K562 (cell line): ENCODE measurements around the gene TFB2M. TPM values are rescaled to one million over a fixed set of nuclear protein-coding genes. Genes with fewer than 3 reads are reported as not detected.

Experiments used
- ATAC-seq: fragments of 200-7000 bp; cut with Tn5 transposase; 3 replicates; pipeline ENCODE4 v1.9.1; 2020; ENCODE audit warnings: moderate library complexity
- BruUV-seq: library from RNA; stranded (reverse); fragments of 400-500 nt; replicated peaks from 2 replicates; lab custom pipeline; 2021; lab: Mats Ljungman, UMichigan
- CTCF ChIA-PET: fragments of 300-600 bp; formaldehyde crosslinking; extraction: SDS; loops from one replicate; lab custom pipeline; 2021; ENCODE audit warnings: low intra/inter-chr PET ratio; lab: Yijun Ruan, JAX
- POLR2A ChIA-PET: fragments of 300-600, 350-650 bp; sonication (Branson Sonifier 250); formaldehyde crosslinking; extraction: SDS; loops from one replicate; lab custom pipeline; 2021; ENCODE audit warnings: antibody characterized with exemption, inconsistent platforms; lab: Yijun Ruan, JAX
- DNase-seq, 4 experiments: peaks; one replicate each; pipeline versions ENCODE4 v3.0.0 to v3.0.0-alpha.2; 2011 to 2018; ENCODE audit warnings: low spot score in 3 of 4, mixed read lengths in 3 of 4; ENCODE audit errors: extremely low read depth in 1 of 4
- FAIRE-seq: peaks from 2 replicates; lab custom pipeline; 2011; peaks lifted over from hg19 to GRCh38; lab: Jason Lieb, UNC
- H2AFZ ChIP-seq: 2 replicates; pipeline ENCODE4 v1.6.0; 2011; ENCODE audit warnings: low read depth, low read length, control low read depth, inconsistent platforms
- H3K27ac ChIP-seq: fragments of 200-600 bp; 3 replicates; pipeline ENCODE4 v1.8.0; 2011; ENCODE audit warnings: low read depth, mild to moderate bottlenecking, control low read depth, inconsistent platforms, low read length, moderate library complexity, mixed read lengths; ENCODE audit errors: extremely low read depth
- H3K27me3 ChIP-seq, 2 experiments: fragments of 300-600 bp in 1 of 2; 2 replicates in 1 of 2; 3 replicates in 1 of 2; pipeline versions ENCODE4 v1.6.0 to v1.8.0; 2011; ENCODE audit warnings: inconsistent platforms in 2 of 2, low read length in 2 of 2, mild to moderate bottlenecking in 1 of 2, mixed read lengths in 1 of 2, moderate library complexity in 1 of 2; ENCODE audit not compliant: control insufficient read depth in 2 of 2, insufficient read depth in 2 of 2
- H3K36me3 ChIP-seq: fragments of 300-600 bp; 3 replicates; pipeline ENCODE4 v1.8.0; 2011; ENCODE audit warnings: mild to moderate bottlenecking, low read length, inconsistent platforms; ENCODE audit not compliant: control insufficient read depth, insufficient read depth
- H3K4me1 ChIP-seq, 2 experiments: fragments of 200-600 bp in 1 of 2; replicated peaks in 1 of 2; 2 replicates in 1 of 2; 3 replicates in 1 of 2; pipeline versions ENCODE4 v1.5.1 to v1.8.0; 2011; ENCODE audit warnings: inconsistent platforms in 2 of 2, low read length in 2 of 2, mild to moderate bottlenecking in 1 of 2, mixed read lengths in 1 of 2, moderate library complexity in 1 of 2; ENCODE audit not compliant: control insufficient read depth in 2 of 2, insufficient read depth in 2 of 2
- H3K4me2 ChIP-seq: 2 replicates; pipeline ENCODE4 v1.6.1; 2011; ENCODE audit warnings: low read length, control low read depth, inconsistent platforms, mixed read lengths; ENCODE audit not compliant: insufficient read depth
- H3K4me3 ChIP-seq: fragments of 200-600 bp; sonication (generic), shearing (Covaris generic); 2 replicates; pipeline ENCODE4 v1.5.1; 2016; ENCODE audit warnings: control low read depth, inconsistent platforms
- H3K79me2 ChIP-seq: fragments of 200-600 bp; 3 replicates; pipeline ENCODE4 v1.8.0; 2011; ENCODE audit warnings: low read length, inconsistent platforms; ENCODE audit not compliant: control insufficient read depth, insufficient read depth
- H3K9ac ChIP-seq, 2 experiments: 2 replicates each; pipeline versions ENCODE4 v1.6.0 to v1.6.1; 2011; ENCODE audit warnings: low read depth in 2 of 2, low read length in 2 of 2, control low read depth in 1 of 2, inconsistent platforms in 1 of 2, mild to moderate bottlenecking in 1 of 2, mixed read lengths in 1 of 2; ENCODE audit not compliant: insufficient read depth in 1 of 2
- H3K9me1 ChIP-seq: one replicate; pipeline ENCODE4 v1.6.0; 2011; ENCODE audit warnings: inconsistent platforms, mild to moderate bottlenecking, low read length, moderate library complexity; ENCODE audit not compliant: control insufficient read depth, insufficient read depth
- H3K9me3 ChIP-seq: replicated peaks from 2 replicates; pipeline ENCODE4 v1.5.1; 2011; ENCODE audit warnings: low read depth, low read length, inconsistent platforms; ENCODE audit not compliant: control insufficient read depth, insufficient read depth
- H4K20me1 ChIP-seq: replicated peaks from 2 replicates; pipeline ENCODE4 v1.6.1; 2011; ENCODE audit warnings: low read length, inconsistent platforms, mixed read lengths; ENCODE audit not compliant: control insufficient read depth, insufficient read depth
- KLF10 ChIP-seq: fragments of 250-450 bp; sonication (Bioruptor Pico); IDR thresholded peaks from 2 replicates; pipeline ENCODE4 v1.6.1; 2021; ENCODE audit warnings: matching md5 sums
- ZNF76 ChIP-seq: fragments of 250-450 bp; sonication (Bioruptor Pico); IDR thresholded peaks from 2 replicates; pipeline ENCODE4 v1.4.0; 2020; ENCODE audit warnings: mild to moderate bottlenecking, moderate library complexity, borderline replicate concordance
- WGBS: fragments of 100-300 bp; shearing (Covaris generic); methylation state at CpG from one replicate; pipeline ENCODE4 v1.1.6; 2016; ENCODE audit warnings: low coverage, mixed read lengths; ENCODE audit not compliant: insufficient coverage; ENCODE audit errors: missing lambda C conversion rate; 5-methylcytosine and 5-hydroxymethylcytosine counted together
- in situ Hi-C: fragments of 300-500 bp; cut with MboI; formaldehyde crosslinking; loops from 4 replicates; pipeline ENCODE4 v1.15.0; 2018; ENCODE audit warnings: inconsistent platforms, mixed read lengths
- intact Hi-C: fragments of 100-400 bp; cut with micrococcal nuclease; formaldehyde crosslinking; loops from 2 replicates; pipeline ENCODE4 v1.14.2; 2022
- polyA plus RNA-seq, 8 experiments: library from polyadenylated mRNA; depleted of rRNA in 4 of 8; stranded (reverse) in 5 of 8; unstranded in 3 of 8; fragments of >200 nt; fragmentation: Nextera tagmentation in 2 of 8; fragmentation: Illumina TruSeq in 1 of 8; extraction: Ambion mirVana in 2 of 8; extraction: Trizol in 1 of 8; gene quantifications; 2 replicates each; pipeline versions ENCODE4 v1.2.1 to v1.2.3, GENCODE V29; 2011 to 2014; ENCODE audit warnings: inconsistent platforms in 1 of 8, missing spikeins in 1 of 8
- total RNA-seq, 7 experiments: library from RNA; depleted of rRNA in 6 of 7; stranded (reverse); fragments of >200 nt in 6 of 7; fragmentation: Illumina TruSeq in 2 of 7; extraction: Trizol in 2 of 7; gene quantifications; 2 replicates each; pipeline versions ENCODE4 v1.2.1 to v1.2.3, GENCODE V29; 2011 to 2021; ENCODE audit warnings: low replicate concordance in 1 of 7
- TF ChIP-seq, protein P1 (sequence below): sonication (generic); formaldehyde crosslinking; IDR thresholded peaks from 2 replicates; pipeline ENCODE4 v1.8.0; 2022; ENCODE audit warnings: missing genetic modification reagents, mild to moderate bottlenecking, moderate library complexity, borderline replicate concordance

Gene TFB2M
- total and polyA plus RNA-seq, 9 of the 15 experiments (the other 6 are each of a cell fraction or from before 2014, with no cell fraction given) = 55.1 to 162 (median 70.6) TPM

DNA sequence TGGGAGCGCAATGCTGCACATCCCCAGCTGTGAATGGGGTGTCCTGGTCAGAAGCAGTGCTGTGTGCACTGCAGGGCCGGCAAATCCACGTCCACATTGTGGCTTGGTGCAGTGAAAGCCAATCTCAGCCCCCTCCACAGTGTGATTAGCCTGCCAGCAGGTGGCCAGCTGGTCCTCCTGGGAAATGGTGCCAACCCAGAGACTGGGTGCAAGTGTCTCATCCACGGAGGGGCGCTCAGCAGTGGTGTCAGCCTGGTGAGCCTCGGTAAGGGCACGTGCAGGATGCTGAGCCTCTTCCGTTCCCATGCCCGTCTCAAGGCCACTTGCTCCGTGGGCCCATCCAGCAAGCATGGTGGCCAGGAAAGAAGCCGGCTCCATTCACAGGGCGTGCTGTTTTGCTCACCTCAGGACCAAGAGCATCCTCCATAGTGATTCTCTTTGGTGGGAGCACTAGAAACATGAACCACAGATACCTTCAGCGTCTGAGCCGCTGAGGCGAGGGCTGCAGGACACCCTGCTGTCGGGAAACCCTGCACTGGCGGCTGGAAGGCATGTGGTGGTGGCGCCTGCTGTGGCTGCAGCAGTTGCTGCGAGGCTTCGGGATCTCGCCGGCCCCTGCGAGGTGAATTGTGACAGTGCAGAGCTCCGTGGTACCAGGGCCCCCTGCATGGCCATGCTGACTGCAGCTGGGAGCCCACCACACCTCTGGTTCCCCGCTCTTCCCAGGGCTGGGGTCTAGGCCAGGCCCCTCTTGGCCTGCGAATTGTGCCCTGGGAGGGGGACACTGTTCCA is 57.0 kb downstream of the TFB2M start:
- peaks cover 5% of the 10 kb centered on the region; the same call in 1 of the 3 replicates for H3K36me3 ChIP-seq
- no TSS peak for BruUV-seq
- POLR2A ChIA-PET = interaction anchor here (0.9 to 1.0 kb wide), 2 partner anchors 9 to 20 kb away, joined by 3 to 4 read pairs; no protein-coding TSS in a partner anchor
- H3K4me1 ChIP-seq = peaks cover 9 to 35% of the 10 kb centered on the region in 2 experiments; a peak in 4 of 5 replicates
- H2AFZ ChIP-seq = no peak overlapping the region
- peak overlapping the region in 1 of 2 experiments; percentile 15; a peak in 1 of 4 replicates for H3K9ac ChIP-seq
- no peak overlapping the region for H3K27ac ChIP-seq
- H3K27me3 ChIP-seq = no peaks in the 10 kb centered on the region
- FAIRE-seq = no peak
- TF ChIP-seq, protein P1, sequence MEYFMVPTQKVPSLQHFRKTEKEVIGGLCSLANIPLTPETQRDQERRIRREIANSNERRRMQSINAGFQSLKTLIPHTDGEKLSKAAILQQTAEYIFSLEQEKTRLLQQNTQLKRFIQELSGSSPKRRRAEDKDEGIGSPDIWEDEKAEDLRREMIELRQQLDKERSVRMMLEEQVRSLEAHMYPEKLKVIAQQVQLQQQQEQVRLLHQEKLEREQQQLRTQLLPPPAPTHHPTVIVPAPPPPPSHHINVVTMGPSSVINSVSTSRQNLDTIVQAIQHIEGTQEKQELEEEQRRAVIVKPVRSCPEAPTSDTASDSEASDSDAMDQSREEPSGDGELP (CRISPR knock-in tag) = 0 out of 2 replicates have a peak, but pooled peaks have one; percentile 34
- TF ChIP-seq ZNF76 (no peak), KLF10 (CRISPR knock-in tag) (no peak)
- TF ChIP-seq, all 486 proteins: peak for 1
- 63% methylated on average over 25 of the region's 26 CpGs for WGBS
- no peaks in the 10 kb centered on the region for H4K20me1 ChIP-seq
- H3K4me2 ChIP-seq = no peak overlapping the region
- peaks cover 10% of the 10 kb centered on the region for H3K79me2 ChIP-seq
- no peaks in the 10 kb centered on the region for H3K9me1 ChIP-seq
- H3K9me3 ChIP-seq = peaks cover 4% of the 10 kb centered on the region; the same call in 1 of the 2 replicates
- ATAC-seq (no peak), DNase-seq (no peak)
- CTCF ChIA-PET = no interaction called here
- in situ Hi-C loops (no loop called here), intact Hi-C loops (no loop called here)
- no peak overlapping the region for H3K4me3 ChIP-seq
